ENCODE data around the gene PCDHA8.

DNA sequence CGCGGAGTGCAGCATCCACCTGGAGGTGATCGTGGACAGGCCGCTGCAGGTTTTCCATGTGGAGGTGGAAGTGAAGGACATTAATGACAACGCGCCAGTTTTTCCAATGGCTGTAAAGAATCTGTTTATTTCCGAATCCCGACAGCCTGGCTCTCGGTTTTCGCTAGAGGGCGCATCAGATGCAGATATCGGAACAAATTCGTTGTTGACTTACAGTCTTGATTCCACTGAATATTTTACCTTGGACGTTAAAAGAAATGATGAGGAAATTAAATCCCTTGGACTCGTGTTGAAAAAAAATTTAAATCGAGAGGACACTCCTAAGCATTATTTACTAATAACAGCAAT is 39.5 kb upstream of the PCDHA8 start:
- TF ChIP-seq STAT5A (IDR thresholded peaks at IDR 0.05; ENCODE audit: borderline replicate concordance, low read length): no peak
- no peak for TF ChIP-seq EZH2 (IDR thresholded peaks at IDR 0.05; ENCODE audit: borderline replicate concordance, low read depth, low read length)
- TF ChIP-seq HMG20B (CRISPR knock-in tag; IDR thresholded peaks at IDR 0.05): no peak
- TF ChIP-seq CREBBP (IDR thresholded peaks at IDR 0.05; ENCODE audit: low read depth, low read length): no peak
- TF ChIP-seq, protein P1, sequence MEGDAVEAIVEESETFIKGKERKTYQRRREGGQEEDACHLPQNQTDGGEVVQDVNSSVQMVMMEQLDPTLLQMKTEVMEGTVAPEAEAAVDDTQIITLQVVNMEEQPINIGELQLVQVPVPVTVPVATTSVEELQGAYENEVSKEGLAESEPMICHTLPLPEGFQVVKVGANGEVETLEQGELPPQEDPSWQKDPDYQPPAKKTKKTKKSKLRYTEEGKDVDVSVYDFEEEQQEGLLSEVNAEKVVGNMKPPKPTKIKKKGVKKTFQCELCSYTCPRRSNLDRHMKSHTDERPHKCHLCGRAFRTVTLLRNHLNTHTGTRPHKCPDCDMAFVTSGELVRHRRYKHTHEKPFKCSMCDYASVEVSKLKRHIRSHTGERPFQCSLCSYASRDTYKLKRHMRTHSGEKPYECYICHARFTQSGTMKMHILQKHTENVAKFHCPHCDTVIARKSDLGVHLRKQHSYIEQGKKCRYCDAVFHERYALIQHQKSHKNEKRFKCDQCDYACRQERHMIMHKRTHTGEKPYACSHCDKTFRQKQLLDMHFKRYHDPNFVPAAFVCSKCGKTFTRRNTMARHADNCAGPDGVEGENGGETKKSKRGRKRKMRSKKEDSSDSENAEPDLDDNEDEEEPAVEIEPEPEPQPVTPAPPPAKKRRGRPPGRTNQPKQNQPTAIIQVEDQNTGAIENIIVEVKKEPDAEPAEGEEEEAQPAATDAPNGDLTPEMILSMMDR (IDR thresholded peaks at IDR 0.05 in 2 of 3, conservative IDR thresholded peaks at IDR 0.05 in 1 of 3; ENCODE audit: insufficient read depth in 2 of 3, low read depth in 1 of 3, low read length in 3 of 3): 0 out of 6 replicates have a peak, but pooled peaks of 2 of the 3 experiments have one; percentile 10 to 13
- TF ChIP-seq ZNF274 (IDR thresholded peaks at IDR 0.05; ENCODE audit: borderline replicate concordance, low read depth, low read length): no peak
